ENCODE measurements around the gene ANKRD18B.

DNA sequence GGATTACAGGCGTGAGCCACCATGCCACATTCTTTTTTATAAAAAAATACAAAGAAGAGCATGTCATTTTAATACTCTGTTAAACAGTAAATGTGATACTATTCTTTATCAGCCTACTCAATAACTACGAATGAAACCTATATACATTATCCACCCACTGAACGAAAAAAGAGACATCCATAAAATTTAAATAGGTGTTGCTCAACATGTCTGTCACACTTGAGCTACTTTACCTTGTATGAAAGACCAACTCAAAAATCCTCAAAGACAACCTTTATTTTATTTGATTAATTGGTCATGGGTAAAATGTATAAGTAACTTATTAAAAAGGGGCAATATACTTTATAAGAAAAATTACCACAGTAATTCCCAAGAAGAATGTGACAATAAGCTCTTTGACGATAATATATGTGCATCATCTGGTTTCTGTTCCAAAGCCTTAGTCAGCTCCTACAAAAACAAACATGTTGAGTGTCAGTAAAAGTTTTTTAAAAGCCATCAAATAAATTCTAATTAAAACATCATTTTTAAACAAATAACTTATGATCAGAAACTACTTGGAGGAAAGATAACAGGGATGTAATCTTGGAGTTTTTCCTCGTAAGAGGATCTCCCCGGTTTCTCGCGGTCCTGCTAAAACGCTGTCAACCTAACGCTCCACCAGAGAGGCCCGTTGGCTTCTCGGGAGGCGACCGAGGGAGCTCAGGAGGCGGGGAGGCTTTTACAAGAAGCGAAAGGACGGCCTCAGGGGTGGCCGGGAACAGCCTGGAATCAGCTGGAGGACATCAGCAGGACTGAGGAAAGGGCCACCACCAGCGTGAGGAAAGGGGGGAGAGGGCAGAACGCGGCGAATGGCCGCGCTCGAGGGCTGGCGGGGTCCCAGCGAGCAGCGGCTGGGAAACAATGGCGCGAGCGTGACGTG, 13.5 kb upstream of the ANKRD18B start:
- TF ChIP-seq, protein P1, sequence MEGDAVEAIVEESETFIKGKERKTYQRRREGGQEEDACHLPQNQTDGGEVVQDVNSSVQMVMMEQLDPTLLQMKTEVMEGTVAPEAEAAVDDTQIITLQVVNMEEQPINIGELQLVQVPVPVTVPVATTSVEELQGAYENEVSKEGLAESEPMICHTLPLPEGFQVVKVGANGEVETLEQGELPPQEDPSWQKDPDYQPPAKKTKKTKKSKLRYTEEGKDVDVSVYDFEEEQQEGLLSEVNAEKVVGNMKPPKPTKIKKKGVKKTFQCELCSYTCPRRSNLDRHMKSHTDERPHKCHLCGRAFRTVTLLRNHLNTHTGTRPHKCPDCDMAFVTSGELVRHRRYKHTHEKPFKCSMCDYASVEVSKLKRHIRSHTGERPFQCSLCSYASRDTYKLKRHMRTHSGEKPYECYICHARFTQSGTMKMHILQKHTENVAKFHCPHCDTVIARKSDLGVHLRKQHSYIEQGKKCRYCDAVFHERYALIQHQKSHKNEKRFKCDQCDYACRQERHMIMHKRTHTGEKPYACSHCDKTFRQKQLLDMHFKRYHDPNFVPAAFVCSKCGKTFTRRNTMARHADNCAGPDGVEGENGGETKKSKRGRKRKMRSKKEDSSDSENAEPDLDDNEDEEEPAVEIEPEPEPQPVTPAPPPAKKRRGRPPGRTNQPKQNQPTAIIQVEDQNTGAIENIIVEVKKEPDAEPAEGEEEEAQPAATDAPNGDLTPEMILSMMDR (conservative IDR thresholded peaks at IDR 0.05), result no peak
- TF ChIP-seq EZH2 (IDR thresholded peaks at IDR 0.05; ENCODE audit: low read depth), result no peak
